ENCODE data around the gene DMWD.

DNA sequence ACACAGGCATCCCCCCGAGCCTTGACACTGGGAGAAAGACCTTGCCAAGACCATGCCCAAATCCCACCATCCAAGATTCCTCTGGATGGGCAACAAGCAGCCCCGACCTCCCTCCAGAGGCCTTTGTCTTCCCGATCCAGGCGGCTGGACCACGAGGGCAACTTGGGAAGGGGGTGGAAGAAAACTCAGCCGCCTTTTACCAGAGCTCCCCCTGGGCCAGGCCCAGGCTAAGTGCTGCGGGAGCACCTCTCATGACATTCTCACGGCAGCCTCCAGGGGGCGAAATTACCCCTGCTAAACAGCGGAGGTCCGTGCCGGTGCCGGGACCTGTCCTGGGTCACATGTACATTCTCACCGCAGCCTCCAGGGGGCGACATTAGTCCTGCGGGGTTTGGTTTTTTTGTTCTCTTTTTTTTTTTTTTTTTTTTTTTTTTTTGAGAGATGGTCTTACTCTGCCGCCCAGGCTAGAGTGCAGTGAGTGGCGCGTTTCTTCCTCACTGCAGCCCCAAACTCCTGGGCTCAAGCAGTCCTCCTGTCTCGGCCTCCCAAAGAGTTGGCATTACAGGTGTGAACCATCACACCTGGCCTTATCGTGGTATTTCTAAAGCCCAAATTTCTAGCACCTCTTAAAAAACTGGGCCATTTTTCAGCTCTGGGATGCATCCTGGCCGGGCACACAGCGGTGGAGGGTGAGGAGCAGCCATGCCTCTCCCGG lies 24.5 kb upstream of the DMWD start:
- TF ChIP-seq POLR2A (IDR thresholded peaks at IDR 0.05), result no peak
- TF ChIP-seq, protein P1, sequence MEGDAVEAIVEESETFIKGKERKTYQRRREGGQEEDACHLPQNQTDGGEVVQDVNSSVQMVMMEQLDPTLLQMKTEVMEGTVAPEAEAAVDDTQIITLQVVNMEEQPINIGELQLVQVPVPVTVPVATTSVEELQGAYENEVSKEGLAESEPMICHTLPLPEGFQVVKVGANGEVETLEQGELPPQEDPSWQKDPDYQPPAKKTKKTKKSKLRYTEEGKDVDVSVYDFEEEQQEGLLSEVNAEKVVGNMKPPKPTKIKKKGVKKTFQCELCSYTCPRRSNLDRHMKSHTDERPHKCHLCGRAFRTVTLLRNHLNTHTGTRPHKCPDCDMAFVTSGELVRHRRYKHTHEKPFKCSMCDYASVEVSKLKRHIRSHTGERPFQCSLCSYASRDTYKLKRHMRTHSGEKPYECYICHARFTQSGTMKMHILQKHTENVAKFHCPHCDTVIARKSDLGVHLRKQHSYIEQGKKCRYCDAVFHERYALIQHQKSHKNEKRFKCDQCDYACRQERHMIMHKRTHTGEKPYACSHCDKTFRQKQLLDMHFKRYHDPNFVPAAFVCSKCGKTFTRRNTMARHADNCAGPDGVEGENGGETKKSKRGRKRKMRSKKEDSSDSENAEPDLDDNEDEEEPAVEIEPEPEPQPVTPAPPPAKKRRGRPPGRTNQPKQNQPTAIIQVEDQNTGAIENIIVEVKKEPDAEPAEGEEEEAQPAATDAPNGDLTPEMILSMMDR (IDR thresholded peaks at IDR 0.05), result peak; percentile 97 to 99 (median 99)
